Activated naive CD8-positive, alpha-beta T cell treated with anti-CD3 and anti-CD28 coated beads, Interleukin-2, amount 50 U/mL, for 24 hours (primary cell): ENCODE measurements around the gene PCDHAC2.

ENCODE experiments used
- ATAC-seq: fragments of 150-1000 bp; cut with Tn5 transposase; one replicate; pipeline ENCODE4 v1.10.0; 2021
- DNase-seq: peaks from one replicate; pipeline ENCODE4 v3.0.0; 2021
- H3K27ac Mint-ChIP-seq: one replicate; pipeline ENCODE4 v1.8.0; 2021; ENCODE audit warnings: mild to moderate bottlenecking, mixed read lengths
- H3K27me3 Mint-ChIP-seq: one replicate; pipeline ENCODE4 v1.8.0; 2021; ENCODE audit warnings: mixed read lengths
- H3K36me3 Mint-ChIP-seq: one replicate; pipeline ENCODE4 v1.8.0; 2021; ENCODE audit warnings: low read depth, mixed read lengths
- H3K4me1 Mint-ChIP-seq: one replicate; pipeline ENCODE4 v1.8.0; 2021; ENCODE audit warnings: mixed read lengths
- H3K4me3 Mint-ChIP-seq: one replicate; pipeline ENCODE4 v1.8.0; 2021; ENCODE audit warnings: mild to moderate bottlenecking, moderate library complexity, mixed read lengths
- H3K9me3 Mint-ChIP-seq: one replicate; pipeline ENCODE4 v1.8.0; 2021; ENCODE audit warnings: mixed read lengths

The PCDHAC2 gene

GRCh38 chr5:140973550-140973949 is 7.3 kb downstream of the PCDHAC2 start:
- DNase-seq (no peak), ATAC-seq (no peak)
- Mint-ChIP-seq H3K4me1 (no peaks in the 10 kb centered on the region), H3K27me3 (peaks cover 3% of the 10 kb centered on the region), H3K36me3 (no peaks in the 10 kb centered on the region), H3K9me3 (no peaks in the 10 kb centered on the region), H3K4me3 (no peak overlapping the region), H3K27ac (no peak overlapping the region)

- Mint-ChIP-seq H3K36me3 (no peaks in the 10 kb centered on the region), H3K9me3 (peaks cover 4% of the 10 kb centered on the region), H3K27ac (no peak overlapping the region), H3K27me3 (peaks cover 3% of the 10 kb centered on the region), H3K4me3 (no peak overlapping the region), H3K4me1 (no peaks in the 10 kb centered on the region)
- DNase-seq: no peak
- no peak for ATAC-seq
Measured at GRCh38 chr5:140977003-140977402, 10.7 kb downstream of the PCDHAC2 start.

- Mint-ChIP-seq H3K9me3 (peaks cover 4% of the 10 kb centered on the region), H3K27ac (no peak overlapping the region), H3K4me3 (no peak overlapping the region), H3K4me1 (no peaks in the 10 kb centered on the region), H3K36me3 (no peaks in the 10 kb centered on the region), H3K27me3 (peaks cover 5% of the 10 kb centered on the region)
- ATAC-seq (no peak), DNase-seq (no peak)
Measured at GRCh38 chr5:140978260-140978659, 12.0 kb downstream of the PCDHAC2 start.

DNA sequence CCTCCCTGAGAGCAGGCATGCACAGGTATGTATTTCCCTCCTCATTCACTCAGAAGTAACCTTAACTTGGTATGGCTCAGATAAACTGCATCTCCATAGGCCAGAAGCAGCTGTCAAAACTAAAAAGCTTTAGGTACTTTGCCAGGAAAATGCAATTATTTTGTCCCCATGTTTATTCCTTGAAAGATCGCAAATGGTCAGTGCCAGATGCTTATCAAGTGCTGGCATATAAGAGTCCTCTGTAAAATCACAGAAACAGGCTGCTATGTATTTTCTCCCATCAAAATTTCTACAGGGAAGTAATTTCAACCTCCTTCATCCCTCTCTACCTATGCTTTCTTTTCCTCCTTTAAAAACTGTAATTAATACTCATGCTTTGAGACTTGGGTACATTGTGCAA is 12.7 kb downstream of the PCDHAC2 start:
- DNase-seq (no peak), ATAC-seq (no peak)
- Mint-ChIP-seq H3K9me3 (peaks cover 4% of the 10 kb centered on the region), H3K4me1 (no peaks in the 10 kb centered on the region), H3K36me3 (no peaks in the 10 kb centered on the region), H3K27ac (no peak overlapping the region), H3K27me3 (peaks cover 5% of the 10 kb centered on the region), H3K4me3 (no peak overlapping the region)

DNA sequence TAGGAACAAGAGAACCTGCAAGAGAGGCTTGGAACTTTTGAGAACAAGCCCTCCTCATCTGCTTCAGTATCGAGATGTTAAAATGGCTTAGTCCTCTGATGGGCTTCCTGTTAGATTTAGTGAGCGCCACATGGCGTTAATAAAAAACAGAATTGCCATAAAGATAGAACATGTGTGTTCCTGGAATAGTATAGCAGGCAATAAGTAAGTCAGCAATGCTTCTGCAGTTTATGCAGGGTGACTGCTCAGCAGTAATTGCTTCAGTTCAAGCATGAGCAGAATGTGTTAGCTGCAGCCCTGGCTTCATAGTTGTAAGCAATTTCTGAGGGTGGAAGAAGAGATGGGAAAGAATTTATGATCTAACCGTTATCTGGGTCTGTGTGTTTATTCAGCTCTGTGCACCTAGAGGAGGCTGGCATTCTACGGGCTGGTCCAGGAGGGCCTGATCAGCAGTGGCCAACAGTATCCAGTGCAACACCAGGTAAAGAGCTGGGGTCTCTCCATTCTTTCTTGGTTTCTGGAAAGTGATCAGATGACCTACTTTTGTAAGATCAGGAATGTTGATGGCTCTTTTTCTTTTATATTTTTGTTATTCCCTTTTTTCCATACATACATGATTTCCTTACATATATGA is 15.9 kb downstream of the PCDHAC2 start:
- no peak for ATAC-seq
- H3K27me3 Mint-ChIP-seq: peaks cover 7% of the 10 kb centered on the region

DNA sequence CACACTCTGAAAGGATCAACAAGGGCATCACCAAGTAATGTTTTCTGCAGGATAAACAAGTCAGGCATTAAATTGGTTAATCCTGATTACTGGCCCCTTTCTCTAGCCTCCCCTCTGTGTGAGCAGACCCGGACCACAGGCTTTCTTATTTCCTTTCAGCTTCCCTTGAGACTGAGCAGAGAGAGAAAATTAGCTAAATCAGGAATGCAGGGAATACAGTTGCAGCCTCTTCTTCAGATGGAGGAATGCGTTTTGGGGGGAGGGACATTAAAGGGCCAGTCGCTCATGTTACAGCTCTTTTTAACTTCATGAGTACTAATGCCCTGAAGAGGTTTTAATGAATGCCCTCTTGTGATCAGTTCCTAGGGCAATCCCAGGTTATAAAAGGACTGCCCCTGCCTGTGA is 19.8 kb downstream of the PCDHAC2 start:
- no peaks in the 10 kb centered on the region for H3K36me3 Mint-ChIP-seq
- H3K4me3 Mint-ChIP-seq: no peak overlapping the region
- DNase-seq (no peak), ATAC-seq (no peak)
- H3K27ac Mint-ChIP-seq: no peak overlapping the region
- peaks cover 7% of the 10 kb centered on the region for H3K27me3 Mint-ChIP-seq
- peaks cover 4% of the 10 kb centered on the region for H3K9me3 Mint-ChIP-seq
- H3K4me1 Mint-ChIP-seq: no peaks in the 10 kb centered on the region

More for the DNA sequence above, 15.9 kb downstream of the PCDHAC2 start:
- no peaks in the 10 kb centered on the region for H3K36me3 Mint-ChIP-seq
- H3K4me3 Mint-ChIP-seq: no peak overlapping the region
- peaks cover 4% of the 10 kb centered on the region for H3K9me3 Mint-ChIP-seq
- no peak for DNase-seq
- no peaks in the 10 kb centered on the region for H3K4me1 Mint-ChIP-seq
- no peak overlapping the region for H3K27ac Mint-ChIP-seq

DNA sequence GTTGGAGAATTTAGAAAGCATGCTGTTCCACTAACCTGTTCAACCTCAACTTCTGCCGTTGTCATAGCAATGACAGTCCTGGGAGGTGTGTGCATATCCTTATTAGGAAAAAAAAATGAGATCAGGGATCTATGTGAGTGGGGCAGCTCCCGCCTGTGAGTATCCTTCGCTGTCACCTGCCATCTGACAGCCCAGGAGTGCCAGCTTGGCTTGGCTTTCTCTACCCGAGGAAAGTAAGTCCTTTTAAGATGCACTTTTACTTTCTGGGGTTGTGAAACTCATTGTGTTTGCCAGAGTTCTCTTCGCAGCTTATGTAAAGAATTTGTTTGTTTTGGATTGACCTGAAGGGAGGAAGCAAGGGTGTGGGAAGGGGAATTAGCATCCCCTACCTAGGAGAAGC is 21.8 kb downstream of the PCDHAC2 start:
- H3K9me3 Mint-ChIP-seq: no peaks in the 10 kb centered on the region
- no peaks in the 10 kb centered on the region for H3K4me1 Mint-ChIP-seq
- no peaks in the 10 kb centered on the region for H3K36me3 Mint-ChIP-seq
- H3K4me3 Mint-ChIP-seq: no peak overlapping the region
- ATAC-seq: no peak
- no peak overlapping the region for H3K27ac Mint-ChIP-seq
- peaks cover 8% of the 10 kb centered on the region for H3K27me3 Mint-ChIP-seq
- no peak for DNase-seq

- Mint-ChIP-seq H3K27me3 (peaks cover 8% of the 10 kb centered on the region), H3K4me3 (no peak overlapping the region), H3K9me3 (no peaks in the 10 kb centered on the region), H3K4me1 (no peaks in the 10 kb centered on the region), H3K27ac (no peak overlapping the region), H3K36me3 (no peaks in the 10 kb centered on the region)
- ATAC-seq: no peak
- DNase-seq: no peak
Measured at GRCh38 chr5:140988608-140989007, 22.3 kb downstream of the PCDHAC2 start.

DNA sequence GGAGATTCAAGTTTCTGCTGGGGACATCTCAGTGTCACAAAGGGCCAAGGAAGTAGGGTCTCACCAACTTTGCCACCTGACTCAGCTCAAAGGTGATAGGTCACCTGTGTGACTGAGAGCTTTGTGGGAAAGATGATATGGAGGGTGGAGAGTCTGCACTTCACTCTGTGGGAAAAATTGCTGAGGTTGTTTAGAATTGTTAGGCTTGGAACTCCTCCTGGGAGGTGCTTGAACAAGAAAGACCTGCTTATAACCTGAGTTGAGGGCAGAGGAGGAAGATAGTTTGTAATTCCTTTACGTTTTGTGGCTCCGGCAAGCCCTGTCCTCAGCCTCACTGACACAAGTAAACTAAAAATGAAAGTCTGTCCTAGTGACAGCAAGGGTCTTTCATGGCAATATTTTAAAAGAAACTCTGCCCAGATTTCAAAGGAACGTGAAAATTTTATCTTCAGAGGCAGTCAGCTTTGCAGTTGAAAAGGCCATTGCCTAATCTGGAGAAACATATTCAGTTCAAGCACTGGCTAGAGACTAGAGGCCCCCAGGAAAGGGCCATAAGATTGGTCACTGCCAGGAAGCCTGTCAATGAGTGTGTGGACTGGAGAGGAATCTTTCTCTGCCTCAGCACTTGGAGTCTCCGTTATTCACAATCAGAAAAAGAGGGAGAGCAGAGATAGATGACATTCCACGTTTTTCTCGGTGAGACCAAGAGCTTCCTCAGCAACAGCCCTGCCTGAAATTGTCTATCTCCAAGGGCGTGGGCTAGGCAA is 23.2 kb downstream of the PCDHAC2 start:
- Mint-ChIP-seq H3K4me1 (no peaks in the 10 kb centered on the region), H3K9me3 (no peaks in the 10 kb centered on the region), H3K36me3 (no peaks in the 10 kb centered on the region), H3K27ac (no peak overlapping the region), H3K27me3 (peaks cover 8% of the 10 kb centered on the region), H3K4me3 (no peak overlapping the region)
- ATAC-seq: no peak
- no peak for DNase-seq

GRCh38 chr5:140992828-140993227 is 26.6 kb downstream of the PCDHAC2 start:
- H3K9me3 Mint-ChIP-seq: no peaks in the 10 kb centered on the region
- no peak for ATAC-seq
- H3K36me3 Mint-ChIP-seq: no peaks in the 10 kb centered on the region

DNA sequence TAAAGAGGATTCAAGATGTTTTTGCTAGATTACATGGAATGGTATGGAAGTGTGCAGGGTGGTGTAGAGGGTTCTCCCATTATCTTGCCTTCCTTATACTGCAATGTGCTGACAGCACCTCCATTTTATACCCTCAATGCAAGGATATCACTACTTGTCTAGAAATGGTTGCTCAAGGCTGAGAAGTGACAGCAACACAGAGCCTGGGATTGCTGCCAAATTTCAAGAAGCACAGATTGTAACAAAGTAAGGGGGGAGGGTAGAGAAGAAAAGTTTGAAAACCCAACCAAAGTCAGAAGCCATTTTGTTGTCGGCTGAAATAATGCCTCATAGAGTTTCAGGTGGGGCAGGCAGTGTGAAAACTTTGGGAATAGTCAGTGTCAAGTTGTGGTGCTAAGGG is 29.8 kb downstream of the PCDHAC2 start:
- ATAC-seq: no peak
- H3K27me3 Mint-ChIP-seq: peaks cover 14% of the 10 kb centered on the region
- DNase-seq: no peak
- no peaks in the 10 kb centered on the region for H3K4me1 Mint-ChIP-seq
- H3K27ac Mint-ChIP-seq: no peak overlapping the region
- H3K36me3 Mint-ChIP-seq: no peaks in the 10 kb centered on the region
- no peak overlapping the region for H3K4me3 Mint-ChIP-seq
- H3K9me3 Mint-ChIP-seq: no peaks in the 10 kb centered on the region

More at GRCh38 chr5:140992828-140993227, 26.6 kb downstream of the PCDHAC2 start:
- no peak for DNase-seq
- H3K4me3 Mint-ChIP-seq: no peak overlapping the region
- no peak overlapping the region for H3K27ac Mint-ChIP-seq
- peaks cover 5% of the 10 kb centered on the region for H3K27me3 Mint-ChIP-seq
- H3K4me1 Mint-ChIP-seq: no peaks in the 10 kb centered on the region

DNA sequence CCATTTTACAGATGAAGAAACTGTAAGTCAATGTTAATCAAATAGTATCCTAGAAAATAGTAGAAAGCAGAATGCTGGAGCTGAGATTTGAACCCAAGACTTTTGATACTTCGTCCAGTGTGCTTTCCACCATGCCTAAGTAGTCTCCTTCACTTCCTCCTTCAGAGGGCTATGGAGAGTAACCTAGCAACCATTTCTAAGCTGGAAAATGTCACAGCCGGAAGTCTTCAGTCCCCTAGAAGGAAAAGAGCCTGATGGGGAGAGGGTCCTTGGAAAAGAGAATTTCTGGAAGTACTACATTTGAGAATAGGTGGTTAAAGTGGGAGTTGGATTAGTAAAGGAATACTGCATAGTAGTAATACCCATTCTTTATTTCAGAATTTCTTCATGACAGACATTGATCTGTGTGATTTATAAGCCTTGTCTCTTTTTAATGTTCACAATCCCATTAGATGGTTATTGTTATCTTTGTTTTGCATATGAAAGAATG is 32.7 kb downstream of the PCDHAC2 start:
- Mint-ChIP-seq H3K36me3 (no peaks in the 10 kb centered on the region), H3K9me3 (no peaks in the 10 kb centered on the region), H3K27me3 (peaks cover 23% of the 10 kb centered on the region), H3K4me3 (no peak overlapping the region), H3K4me1 (peaks cover 4% of the 10 kb centered on the region), H3K27ac (no peak overlapping the region)
- DNase-seq: no peak
- no peak for ATAC-seq

GRCh38 chr5:141001446-141001843 is 35.2 kb downstream of the PCDHAC2 start:
- Mint-ChIP-seq H3K36me3 (no peaks in the 10 kb centered on the region), H3K27me3 (peaks cover 26% of the 10 kb centered on the region), H3K27ac (no peak overlapping the region), H3K4me1 (peaks cover 4% of the 10 kb centered on the region), H3K9me3 (no peaks in the 10 kb centered on the region), H3K4me3 (peak overlapping the region; percentile 35)
- DNase-seq (no peak), ATAC-seq (no peak)

DNA sequence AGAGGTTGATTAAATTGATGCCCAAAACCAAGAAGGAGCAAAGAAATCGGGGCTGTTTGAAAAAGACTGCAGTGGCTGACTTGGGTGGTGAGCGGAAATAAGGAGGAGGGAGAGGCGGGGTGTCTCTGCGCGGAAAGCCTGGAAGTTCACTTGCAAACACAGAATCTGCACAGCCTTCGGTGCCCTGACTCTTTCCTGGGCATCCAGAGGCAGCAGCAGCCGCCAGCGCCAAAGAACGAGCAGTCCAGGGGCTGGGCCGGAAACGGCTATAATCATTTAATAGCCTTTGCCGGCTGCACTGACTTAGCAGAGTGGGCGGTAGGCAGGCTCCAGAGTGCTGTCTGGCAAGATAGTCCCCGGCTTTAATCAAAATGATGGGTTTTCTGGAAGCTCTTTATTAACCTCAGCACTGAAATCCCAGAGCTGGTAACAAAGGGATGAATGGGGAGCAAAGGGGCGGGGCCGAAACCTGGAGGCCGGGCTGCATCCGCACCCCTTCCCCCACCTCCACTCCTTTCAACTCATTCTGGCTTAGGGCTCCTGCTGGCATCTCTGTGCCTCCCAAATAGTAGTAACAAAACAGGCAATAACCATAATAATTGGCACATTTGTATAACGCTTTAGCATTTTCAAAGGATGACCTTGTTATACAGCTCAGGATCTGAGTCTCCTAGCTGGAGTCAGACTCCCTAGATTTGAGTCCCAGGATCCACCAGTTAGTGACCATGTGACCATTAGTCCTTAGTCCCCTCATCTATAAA is 35.7 kb downstream of the PCDHAC2 start:
- Mint-ChIP-seq H3K27me3 (peaks cover 30% of the 10 kb centered on the region), H3K4me3 (peak overlapping the region; percentile 35), H3K36me3 (no peaks in the 10 kb centered on the region), H3K27ac (no peak overlapping the region), H3K4me1 (peaks cover 4% of the 10 kb centered on the region), H3K9me3 (no peaks in the 10 kb centered on the region)
- no peak for DNase-seq
- no peak for ATAC-seq

- Mint-ChIP-seq H3K4me1 (peaks cover 4% of the 10 kb centered on the region), H3K9me3 (no peaks in the 10 kb centered on the region), H3K4me3 (no peak overlapping the region), H3K27me3 (peaks cover 30% of the 10 kb centered on the region), H3K36me3 (no peaks in the 10 kb centered on the region), H3K27ac (no peak overlapping the region)
- ATAC-seq: no peak
- no peak for DNase-seq
Measured at GRCh38 chr5:141002605-141002965, 36.3 kb downstream of the PCDHAC2 start.
